CD4-positive, alpha-beta T cell treated with Interleukin-12 subunit alpha and Interleukin-12 subunit beta, for 1 hour (primary cell): ENCODE measurements around the gene PNKP.
"Not testable (repeated sequence)": the region's sequence is repeated elsewhere in the genome, so short reads cannot be mapped to it uniquely, and the experiment has no call there.

Source experiments
- DNase-seq: peaks from one replicate; pipeline ENCODE4 v3.0.0-alpha.2; 2020

The PNKP gene

DNA sequence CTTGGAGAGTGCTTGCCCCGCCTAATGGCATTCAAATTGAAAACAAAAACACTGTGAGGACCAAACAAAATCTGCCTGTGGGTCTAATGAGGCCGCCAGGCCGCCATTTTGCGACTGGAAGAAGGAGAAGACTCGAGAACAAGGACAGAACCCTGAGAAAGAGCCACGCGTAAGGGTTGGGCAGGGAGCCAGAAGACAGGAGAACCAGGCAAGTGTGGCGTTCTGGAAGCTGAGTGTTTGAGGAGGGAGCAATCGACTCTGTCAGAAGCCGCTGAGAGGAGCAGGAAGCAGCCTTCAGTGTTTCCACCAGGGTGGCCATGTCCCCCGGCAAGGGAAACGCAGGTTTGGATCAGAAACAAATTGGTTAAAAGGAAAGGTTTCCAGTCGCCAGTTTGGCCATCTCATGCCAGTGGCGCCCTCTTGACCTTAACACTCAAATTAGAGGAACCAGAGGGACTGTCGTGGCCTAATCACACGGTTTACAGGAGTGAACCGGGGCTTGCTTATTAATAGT, 26.6 kb downstream of the PNKP start:
- no peak for DNase-seq

DNA sequence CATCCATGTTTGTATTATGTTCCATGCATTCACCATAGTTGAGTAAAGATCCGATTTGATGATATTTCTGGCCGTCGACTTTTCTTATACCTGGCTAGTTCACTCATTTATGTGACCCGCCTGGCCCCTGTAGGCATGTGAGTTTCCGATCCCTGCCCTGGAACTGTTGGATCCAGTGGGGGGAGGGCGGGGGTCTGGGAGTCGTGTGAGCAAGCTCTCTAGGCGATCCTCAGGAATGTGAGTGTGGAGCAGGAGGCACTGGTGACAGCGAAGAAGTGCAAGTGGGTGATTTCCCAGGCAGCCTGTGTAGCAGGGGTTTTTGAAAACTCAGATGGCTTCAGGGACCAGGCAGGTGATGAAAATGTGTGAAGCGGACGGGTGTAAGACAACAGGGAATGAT, 27.1 kb downstream of the PNKP start:
- DNase-seq: no peak

DNA sequence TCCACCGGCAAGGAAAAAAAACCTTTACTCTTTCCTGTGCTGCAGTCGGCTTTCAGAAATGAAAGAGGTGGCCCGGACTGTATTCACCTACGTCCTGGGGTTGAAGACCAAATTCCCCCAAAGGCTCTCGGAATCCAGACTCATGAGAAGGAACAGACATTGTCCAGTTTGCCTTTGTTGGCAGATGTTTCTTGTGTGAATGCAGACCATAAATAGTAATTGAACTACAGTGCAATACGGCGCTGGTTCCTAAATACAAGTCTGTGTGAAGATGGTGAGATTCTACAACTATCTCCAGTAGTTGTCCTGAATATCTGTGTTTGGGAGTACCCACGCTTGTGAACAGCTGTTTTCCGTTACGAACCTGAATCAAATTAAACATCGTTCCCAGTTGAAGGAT, 27.7 kb downstream of the PNKP start:
- DNase-seq: no peak

DNA sequence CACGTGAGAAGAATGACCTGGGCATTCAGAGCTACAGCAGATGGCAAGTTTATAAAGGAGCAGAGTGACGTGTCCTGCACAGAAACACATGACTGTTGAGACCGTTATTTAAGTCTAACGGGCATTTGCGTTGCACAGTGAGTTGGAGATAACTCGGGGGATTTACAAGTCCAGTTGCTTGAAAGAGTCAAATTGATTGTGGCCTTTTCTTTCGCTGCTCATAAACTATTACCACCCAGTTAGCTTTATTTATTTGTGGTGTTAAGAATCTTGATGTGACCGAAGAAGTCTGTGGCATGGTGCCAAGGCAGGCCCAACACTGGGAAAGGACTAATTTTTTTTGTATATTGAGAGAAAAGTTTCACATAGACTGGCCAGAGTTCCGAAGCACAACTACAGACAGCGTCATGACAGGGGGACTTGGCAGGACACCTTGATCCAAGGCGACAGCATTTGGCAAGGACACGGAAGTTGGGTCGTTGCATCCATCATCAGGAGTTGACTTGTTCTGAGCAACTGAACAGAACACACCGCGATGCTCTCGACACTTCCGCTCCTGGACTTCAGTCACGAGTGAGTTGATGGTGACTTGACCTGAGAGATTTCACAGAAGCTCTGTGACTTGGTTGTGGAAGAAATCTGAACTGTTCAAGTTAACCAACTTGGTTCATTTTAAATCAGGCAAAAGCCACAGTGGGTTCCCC, 28.3 kb downstream of the PNKP start:
- no peak for DNase-seq

DNA sequence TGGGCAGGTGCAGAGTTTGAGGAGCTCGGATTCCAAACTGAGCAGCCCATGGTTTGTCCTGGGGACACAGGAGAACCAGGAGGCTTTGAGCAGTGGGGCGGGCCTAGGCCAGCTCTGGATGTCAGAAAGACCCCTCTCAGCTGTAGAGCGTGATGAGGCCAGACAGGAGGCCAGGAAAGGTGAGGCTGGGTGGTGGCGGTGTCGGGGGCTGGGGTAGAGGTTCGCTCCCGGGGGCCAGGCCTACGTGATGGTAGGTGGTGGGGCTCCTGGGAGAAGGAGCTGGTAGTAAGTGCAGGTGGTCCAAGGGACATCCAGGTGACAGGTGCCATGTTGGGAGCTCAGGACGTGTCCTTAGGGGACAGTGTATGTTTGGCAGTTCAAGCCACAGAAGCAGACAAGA, 30.0 kb downstream of the PNKP start:
- no peak for DNase-seq

DNA sequence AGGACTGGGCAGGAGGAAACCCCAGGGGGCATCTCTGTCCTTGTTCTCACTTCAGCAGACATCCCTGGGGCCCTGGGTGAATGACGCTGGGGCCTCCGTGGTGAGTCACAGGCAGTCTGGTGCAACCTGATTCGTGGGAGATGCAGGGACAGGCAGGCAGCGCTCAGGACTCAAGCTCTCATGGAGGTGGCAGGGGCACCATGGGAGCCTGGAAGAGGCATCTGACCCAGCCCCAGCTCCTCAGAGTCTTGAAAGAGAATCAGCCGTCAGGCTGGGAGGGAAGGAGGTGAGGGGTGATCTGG, 30.4 kb downstream of the PNKP start:
- no peak for DNase-seq

DNA sequence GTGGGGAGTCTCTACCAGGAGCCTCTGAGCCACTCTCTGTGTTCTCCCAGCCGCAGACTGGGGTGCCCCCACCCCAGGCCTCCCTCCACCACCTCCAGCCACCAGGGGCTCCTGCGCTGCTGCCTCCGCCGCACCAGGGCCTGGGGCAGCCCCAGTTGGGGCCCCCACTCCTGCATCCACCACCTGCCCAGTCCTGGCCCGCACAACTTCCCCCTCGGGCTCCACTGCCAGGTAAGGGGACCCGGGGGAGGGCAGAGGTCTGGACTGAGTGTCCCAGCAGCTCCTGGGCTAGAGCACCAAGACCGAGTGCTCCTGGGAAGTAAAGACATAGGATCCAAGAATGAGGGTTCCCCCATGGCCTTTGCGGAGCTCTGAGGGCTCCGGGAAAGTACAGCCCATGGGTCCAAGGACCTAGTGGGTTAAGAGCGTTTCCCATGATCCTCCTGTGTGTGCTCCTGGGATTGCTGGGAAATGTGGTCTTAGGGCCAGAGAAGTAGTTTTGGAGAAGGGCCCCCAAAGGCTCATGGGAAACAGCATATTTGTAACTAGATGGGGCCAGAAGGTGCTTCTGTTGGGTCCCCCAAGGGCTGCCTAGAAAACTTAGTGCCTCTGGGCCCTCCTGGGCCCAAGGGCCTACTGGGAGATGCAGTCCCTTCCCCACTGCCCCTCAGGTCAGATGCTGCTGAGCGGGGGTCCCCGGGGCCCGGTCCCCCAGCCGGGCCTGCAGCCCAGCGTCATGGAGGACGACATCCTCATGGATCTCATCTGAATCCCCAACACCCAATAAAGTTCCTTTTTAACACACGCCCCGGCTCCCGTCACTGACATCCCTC, 31.0 kb downstream of the PNKP start:
- no peak for DNase-seq

DNA sequence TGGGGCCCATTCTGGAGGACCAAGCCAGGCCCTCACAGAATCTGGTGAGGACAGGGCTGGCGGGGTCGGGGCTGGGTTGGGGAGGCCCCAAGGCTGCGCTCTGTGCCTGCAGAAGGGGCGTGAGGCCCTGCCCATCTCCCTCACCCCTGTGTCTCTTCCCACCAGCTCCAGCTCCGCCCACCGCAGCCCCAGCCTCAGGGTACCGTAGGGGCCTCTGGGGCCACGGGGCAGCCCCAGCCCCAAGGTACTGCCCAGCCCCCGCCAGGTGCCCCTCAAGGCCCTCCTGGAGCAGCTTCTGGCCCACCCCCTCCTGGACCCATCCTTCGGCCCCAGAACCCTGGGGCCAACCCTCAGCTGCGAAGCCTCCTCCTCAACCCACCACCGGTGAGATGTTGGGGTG, 31.8 kb downstream of the PNKP start:
- DNase-seq: no peak

DNA sequence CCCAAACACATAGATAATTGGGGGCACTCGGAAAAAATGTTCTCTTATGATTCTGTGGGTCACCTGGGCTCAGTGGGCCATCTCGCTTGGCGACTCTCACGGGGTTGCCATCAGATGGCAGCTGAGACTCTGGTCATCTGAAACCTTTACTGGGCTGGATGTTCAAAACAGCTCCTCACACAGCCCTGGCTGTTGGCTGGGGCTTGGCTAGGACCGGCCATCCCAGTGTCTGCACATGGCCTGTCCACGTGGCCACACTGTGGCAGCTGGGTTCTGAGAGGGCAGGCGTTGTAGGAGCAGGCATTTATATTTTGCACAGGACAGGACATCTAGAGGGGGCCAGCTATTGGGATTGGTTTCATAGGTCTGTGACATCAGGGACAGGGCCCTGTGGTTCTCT, 33.8 kb downstream of the PNKP start:
- DNase-seq: no peak

DNA sequence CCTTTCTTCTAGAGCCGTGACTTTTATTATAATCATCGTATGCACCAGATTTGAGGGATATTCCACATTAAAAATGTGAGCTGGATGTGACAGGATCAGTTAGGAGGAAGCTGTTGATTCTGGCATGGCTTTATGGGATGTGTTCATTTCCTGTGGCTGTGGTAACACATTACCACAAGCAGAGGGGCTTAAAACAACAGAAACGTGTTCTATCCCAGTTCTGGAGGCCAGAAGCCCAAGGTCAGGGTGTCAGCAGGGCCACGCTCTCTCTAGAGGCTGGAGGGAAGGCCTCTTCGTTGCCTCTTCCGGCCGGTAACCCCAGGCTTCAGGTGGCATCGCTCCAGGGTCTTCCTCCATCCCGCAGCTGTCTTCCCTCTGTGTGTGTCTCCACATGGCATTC, 34.8 kb downstream of the PNKP start:
- DNase-seq: no peak

DNA sequence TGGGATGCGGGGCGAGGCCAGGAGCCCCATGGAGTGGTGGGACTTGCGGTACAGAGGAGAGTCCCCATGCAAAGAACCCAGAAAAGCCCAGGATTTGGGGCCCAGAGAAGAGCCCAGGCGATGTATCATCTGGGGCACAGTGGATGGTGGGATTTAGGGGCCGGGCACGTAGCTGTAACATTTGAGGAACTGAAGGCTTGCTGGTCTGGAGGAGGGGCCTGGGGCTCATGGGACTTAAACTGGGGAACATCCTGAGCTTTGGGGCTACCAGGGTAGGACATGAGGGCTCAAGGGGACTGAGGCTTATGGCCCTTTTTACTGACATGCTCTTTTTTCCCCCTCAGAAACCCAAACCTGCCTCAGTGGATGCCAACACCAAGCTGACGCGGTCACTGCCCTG, 35.8 kb downstream of the PNKP start:
- no peak for DNase-seq

DNA sequence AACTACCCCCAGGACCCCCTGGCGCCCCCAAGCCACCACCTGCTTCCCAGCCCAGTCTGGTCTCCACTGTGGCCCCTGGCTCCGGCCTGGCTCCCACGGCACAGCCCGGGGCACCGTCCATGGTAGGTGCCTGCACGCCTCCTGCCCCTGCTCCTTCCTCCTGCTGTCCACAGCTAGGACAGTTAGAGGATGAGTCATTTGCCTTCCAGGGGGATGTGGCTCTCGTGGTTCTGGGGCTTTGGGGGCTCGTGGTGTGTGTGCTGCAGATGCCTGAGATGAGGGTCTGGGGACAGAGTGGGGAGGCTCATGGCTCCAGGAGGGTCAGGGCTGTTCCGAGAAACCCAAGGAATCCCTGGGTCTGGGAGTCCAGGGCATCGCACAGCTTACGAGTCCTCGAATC, 36.6 kb downstream of the PNKP start:
- no peak for DNase-seq

DNA sequence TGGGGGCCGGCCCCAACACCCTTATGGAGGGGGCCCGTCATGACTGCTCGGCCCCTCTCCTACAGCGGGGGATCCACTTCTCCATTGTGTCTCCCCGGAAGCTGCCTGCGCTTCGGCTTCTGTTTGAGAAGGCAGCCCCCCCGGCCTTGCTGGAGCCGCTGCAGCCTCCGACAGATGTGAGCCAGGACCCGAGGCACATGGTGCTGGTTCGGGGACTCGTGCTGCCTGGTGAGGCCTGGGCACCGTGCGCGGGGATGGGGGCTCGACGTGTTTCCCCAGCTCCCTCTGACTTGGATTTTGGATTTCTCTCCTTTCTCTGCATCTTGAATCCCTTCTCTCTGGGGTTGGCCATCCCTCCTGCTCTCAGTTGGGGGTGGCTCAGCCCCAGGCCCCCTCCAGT, 37.7 kb downstream of the PNKP start:
- DNase-seq: no peak

DNA sequence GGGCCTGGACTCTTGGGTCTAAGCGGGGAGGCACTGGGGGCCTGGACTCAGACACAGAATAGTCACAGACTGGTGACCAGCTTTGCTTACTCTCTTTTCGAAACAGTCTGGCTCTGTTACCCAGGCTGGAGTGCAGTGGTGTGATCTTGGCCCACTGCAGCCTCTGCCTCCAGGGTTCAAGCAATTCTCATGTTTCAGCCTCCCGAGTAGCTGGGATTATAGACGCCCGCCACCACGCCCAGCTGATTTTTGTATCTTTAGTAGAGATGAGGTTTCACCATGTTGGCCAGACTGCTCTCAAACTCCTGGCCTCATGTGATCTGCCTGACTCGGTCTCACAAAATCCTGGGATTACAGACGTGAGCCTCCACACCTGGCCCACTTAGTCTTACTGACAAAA, 38.2 kb downstream of the PNKP start:
- DNase-seq: no peak

DNA sequence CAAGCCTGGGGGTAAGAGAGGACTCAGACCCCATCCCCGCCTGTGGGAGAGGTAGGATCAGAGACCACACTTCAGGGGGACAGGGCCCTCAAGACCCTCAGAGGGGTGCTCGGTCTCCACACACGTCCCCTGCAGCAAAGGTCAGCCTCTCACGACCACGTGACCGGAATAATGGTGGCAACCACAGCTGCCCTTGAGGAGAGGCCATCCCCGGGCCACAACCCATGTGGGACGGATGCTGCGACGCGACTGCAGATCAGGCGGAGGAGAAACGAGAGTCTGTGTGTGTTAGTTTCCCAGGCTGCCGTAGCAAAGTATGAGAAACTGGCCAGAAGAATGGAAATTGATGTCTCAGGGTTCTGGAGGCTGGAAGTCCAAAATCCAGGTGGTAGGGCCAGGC, 40.3 kb downstream of the PNKP start:
- DNase-seq: no peak

DNA sequence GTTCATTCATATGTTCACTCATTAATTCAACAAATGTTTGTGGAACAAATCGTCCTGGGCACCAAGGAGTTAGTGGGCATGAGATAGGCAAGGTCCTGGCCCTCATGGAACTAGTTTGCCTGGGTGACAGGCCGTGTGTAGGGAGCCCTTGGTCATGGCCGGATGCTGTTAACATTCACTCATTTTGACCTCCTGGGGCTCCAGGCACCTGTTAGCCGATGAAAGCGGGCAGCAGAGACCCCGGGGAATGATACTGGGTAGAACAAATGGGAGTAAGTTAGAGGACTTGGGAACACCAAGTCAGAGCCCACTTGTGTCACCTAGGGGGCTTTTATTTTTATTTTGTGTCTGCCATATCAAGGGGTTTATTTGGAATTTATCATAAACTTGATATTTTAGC, 42.7 kb downstream of the PNKP start:
- DNase-seq: no peak

DNA sequence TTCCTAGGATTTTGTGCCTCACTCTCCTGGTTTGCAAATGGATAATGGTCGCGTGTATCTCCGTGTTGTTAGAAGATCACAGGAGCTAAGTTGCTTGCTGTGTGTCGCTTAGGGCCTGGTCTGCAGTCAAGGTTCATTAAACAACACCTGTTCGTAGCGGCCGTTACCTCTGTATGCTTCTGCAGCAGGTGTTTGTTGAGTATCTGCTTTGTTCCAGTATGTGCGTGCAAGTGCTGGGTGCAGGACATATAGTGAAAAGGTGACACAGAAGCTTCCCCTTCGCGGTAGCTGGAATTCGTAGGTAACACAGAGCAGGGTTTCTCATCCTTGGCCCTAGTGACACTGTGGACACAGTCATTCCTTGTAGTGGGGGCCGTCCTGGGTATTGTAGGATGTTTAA, 43.9 kb downstream of the PNKP start:
- no peak for DNase-seq

DNA sequence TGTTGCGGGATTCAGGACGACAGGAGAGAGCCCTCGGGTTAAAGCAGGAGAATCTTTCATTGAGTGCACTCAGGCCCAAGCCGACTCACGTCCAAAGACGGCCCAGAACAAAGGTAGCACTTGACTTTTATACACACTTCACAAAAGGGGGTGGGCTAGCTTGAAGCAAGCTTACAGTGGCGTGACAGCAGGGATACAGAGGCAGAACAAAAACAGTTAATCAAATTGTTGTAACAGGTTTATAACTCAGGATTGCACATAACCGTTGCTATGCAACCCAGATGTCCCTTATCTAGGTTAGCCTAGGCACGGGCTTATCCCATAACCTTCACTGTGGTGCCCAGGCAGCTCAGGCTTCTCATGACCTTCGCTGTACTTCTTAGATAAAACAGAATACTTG, 47.3 kb downstream of the PNKP start:
- no peak for DNase-seq

DNA sequence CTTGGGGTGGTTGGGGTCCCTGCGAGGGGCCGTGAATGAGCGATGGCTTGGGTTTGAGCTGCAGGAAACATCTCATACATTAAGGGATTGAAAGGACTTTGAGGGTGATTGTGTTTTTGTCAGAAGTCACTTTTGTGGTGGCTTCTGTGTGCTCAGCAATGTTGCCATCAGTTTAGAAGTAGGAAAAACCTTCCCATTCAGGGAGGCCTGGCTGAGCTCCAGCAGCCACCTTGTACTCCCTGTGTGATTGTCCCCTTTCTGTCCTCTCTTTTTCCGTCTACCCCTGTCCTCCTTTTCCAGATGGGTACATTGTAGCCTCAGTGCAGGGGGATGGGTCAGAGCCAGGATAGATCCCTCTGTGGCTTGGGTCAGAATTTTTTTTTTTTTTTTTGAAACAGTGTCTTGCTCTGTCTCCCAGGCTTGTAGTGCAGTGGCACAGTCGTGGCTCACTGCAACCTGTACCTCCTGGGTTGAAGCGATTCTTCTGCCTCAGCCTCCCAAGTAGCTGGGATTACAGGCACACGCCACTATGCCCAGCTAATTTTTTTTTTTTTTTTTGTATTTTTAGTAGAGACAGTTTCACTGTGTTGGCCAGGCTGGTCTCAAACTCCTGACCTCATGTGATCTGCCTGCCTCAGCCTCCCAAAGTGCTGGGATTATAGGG, 47.8 kb downstream of the PNKP start:
- DNase-seq: not testable (repeated sequence)

DNA sequence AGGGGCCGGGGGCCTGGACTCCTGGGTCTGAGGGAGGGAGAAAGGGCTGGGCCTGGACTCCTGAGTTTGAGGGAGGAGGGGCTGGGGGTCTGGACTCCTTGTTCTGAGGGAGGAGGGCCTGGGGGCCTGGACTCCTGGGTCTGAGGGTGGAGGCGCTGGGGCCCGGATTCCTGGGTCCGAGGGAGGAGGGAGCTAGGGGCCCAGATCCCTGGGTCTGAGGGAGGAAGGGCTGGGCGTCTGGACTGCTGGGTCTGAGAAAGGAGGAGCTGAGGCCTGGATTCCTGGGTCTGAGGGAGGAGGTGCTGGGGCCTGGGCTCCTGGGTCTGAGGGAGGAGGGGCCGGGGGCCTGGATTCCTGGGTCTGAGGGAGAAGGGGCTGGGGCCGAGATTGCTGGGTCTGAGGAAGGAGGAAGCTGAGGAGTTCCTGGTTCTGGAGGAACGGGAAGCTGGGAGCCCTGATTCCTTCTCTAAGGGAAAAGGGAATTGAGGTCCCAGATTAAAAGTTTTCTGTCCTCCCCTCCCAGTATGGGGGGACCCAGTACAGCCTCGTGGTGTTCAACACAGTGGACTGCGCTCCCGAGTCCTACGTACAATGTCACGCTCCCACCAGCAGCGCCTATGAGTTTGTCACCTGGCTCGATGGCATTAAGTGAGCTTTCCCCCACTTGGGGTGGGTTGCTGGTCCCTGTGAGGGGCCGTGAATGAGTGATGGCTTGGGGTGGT, 48.6 kb downstream of the PNKP start:
- no peak for DNase-seq

DNA sequence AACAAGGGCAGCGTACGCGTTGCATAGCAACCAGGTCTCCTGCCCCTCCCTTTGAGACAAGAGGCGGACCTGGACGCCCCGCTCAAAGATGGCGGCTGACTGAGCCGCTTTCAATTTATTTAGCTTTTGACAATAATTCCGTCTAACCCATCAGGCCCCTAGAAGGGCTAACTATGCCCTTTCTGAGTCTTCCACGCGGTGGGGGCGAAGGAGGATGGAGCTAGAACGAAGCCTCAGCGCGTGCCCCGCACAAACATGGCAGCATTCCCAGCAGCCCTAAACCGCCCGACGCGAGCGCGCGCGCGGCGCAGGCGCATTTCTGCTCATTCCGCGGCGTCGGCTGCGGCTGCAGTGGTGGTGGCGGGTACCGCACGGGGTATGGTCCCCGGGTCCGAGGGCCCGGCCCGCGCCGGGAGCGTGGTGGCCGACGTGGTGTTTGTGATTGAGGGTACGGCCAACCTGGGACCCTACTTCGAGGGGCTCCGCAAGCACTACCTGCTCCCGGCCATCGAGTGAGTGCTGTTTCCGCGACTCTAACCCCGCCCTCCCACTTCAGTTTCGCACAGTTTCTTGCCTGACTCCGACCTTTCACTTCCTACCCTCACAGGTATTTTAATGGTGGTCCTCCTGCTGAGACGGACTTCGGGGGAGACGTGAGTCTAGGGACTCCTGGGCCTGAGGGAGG, 49.3 kb downstream of the PNKP start, which contains the start of gene MED25:
Gene MED25 (plus strand): TSS at position 326 of the 685 bp plus-strand sequence. CDS start 53 bp downstream, at position 379.
- peak; percentile 91 for DNase-seq

DNA sequence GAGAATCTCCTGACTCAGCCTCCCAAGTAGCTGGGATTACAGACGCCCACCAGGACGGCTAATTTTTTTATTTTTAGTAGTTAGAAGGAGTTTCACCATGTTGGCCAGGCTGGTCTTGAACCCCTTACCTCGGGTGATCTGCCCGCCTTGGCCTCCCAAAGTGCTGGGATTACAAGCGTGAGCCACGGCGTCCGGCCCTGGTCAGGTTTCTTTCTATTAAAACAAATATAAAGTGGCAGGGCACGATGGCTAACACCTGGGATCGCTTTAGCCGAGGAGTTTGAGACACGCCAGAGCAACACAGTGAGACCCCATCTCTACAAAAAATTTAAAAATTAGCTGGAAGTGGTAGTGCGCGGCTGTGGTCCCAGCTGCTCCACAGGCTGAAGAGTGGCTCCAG, 50.8 kb downstream of the PNKP start:
- DNase-seq: no peak

DNA sequence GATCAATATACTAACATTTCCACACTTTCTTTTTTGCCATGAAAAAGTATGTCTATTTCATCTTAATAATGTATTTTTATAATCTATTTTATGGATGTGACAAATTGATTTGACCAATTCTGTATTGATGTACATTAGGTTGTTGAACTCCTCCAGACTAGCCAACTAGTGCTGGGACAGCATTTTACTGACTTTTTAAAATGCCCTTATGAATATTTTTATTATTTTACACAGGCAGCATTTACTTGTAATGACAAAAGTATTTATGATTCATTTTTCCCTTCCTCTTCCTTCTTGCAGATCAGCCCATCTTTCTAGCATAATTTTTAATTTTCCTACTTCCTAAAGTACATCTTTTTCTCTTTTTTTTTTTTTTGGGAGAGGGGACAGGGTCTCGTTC, 53.4 kb downstream of the PNKP start:
- DNase-seq: no peak
